Measurements from ENCODE around the gene COPG1. TPM values are rescaled to one million over a fixed set of nuclear protein-coding genes. Genes with fewer than 3 reads are reported as not detected.
A peak's percentile ranks its signal among the peaks of the same experiment; 100 is the strongest.

The COPG1 gene
- total and polyA plus RNA-seq, 2 of the 13 experiments (the other 11 are each of a cell fraction or from before 2014, with no cell fraction given): 98.6 to 166 TPM

DNA sequence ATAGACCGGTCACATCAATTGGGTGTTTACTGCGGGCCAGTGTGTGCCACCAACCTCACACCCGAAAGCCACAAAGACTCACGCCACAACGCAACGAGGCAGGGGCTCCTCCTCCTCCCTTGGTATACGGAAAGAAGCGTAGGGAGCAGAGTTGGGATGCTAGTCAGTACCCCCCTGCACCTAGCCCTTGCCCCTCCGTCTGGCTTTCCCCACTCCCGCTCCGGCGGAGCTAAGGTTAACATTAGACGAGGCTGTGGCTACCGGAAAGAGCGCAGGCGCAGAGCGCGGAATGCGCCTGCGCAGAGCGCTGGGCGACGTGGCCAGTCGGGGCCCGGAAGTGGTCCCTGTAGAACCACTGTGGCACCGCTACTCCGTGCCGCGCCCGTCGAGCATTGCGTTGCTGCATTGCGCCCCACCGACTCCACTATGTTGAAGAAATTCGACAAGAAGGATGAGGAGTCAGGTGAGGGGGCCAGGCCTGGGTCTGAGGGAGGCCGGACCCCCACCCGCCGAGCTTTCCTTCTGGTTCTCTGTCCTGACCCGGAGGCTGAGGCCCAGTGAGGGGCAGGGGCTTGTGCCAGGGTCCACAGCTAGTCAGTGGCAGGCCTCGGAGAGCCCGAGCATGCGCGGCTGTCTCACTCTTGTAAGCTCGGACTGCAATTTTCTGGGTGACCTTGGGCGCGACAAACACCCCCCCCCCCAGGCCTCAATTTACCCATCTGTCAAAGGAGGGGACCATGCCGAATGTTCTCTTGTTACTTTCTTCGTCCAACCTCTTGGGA is at the start of gene COPG1 (continued):
- TF ChIP-seq ZNF652 (CRISPR knock-in tag; IDR thresholded peaks at IDR 0.05; ENCODE audit: borderline replicate concordance, low read depth) (peak; percentile 99), KLF9 (CRISPR knock-in tag; IDR thresholded peaks at IDR 0.05; ENCODE audit: low read depth) (no peak), SOX6 (IDR thresholded peaks at IDR 0.05) (no peak), SOX6 (CRISPR knock-in tag; IDR thresholded peaks at IDR 0.05) (peak; percentile 36), SRSF4 (IDR thresholded peaks at IDR 0.05; ENCODE audit: low read depth, low read length, poor library complexity, severe bottlenecking) (no peak), PHF20 (CRISPR knock-in tag; IDR thresholded peaks at IDR 0.05) (peak; percentile 84), BHLHE40 (IDR thresholded peaks at IDR 0.05; ENCODE audit: low read length) (no peak), ZNF3 (CRISPR knock-in tag; IDR thresholded peaks at IDR 0.05) (no peak), ZNF790 (CRISPR knock-in tag; IDR thresholded peaks at IDR 0.05; ENCODE audit: borderline replicate concordance) (no peak), ZNF296 (CRISPR knock-in tag; conservative IDR thresholded peaks at IDR 0.05) (no peak)
- TF ChIP-seq, protein P1, sequence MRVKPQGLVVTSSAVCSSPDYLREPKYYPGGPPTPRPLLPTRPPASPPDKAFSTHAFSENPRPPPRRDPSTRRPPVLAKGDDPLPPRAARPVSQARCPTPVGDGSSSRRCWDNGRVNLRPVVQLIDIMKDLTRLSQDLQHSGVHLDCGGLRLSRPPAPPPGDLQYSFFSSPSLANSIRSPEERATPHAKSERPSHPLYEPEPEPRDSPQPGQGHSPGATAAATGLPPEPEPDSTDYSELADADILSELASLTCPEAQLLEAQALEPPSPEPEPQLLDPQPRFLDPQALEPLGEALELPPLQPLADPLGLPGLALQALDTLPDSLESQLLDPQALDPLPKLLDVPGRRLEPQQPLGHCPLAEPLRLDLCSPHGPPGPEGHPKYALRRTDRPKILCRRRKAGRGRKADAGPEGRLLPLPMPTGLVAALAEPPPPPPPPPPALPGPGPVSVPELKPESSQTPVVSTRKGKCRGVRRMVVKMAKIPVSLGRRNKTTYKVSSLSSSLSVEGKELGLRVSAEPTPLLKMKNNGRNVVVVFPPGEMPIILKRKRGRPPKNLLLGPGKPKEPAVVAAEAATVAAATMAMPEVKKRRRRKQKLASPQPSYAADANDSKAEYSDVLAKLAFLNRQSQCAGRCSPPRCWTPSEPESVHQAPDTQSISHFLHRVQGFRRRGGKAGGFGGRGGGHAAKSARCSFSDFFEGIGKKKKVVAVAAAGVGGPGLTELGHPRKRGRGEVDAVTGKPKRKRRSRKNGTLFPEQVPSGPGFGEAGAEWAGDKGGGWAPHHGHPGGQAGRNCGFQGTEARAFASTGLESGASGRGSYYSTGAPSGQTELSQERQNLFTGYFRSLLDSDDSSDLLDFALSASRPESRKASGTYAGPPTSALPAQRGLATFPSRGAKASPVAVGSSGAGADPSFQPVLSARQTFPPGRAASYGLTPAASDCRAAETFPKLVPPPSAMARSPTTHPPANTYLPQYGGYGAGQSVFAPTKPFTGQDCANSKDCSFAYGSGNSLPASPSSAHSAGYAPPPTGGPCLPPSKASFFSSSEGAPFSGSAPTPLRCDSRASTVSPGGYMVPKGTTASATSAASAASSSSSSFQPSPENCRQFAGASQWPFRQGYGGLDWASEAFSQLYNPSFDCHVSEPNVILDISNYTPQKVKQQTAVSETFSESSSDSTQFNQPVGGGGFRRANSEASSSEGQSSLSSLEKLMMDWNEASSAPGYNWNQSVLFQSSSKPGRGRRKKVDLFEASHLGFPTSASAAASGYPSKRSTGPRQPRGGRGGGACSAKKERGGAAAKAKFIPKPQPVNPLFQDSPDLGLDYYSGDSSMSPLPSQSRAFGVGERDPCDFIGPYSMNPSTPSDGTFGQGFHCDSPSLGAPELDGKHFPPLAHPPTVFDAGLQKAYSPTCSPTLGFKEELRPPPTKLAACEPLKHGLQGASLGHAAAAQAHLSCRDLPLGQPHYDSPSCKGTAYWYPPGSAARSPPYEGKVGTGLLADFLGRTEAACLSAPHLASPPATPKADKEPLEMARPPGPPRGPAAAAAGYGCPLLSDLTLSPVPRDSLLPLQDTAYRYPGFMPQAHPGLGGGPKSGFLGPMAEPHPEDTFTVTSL (CRISPR knock-in tag; IDR thresholded peaks at IDR 0.05; ENCODE audit: borderline replicate concordance): no peak
- TF ChIP-seq, protein P2, sequence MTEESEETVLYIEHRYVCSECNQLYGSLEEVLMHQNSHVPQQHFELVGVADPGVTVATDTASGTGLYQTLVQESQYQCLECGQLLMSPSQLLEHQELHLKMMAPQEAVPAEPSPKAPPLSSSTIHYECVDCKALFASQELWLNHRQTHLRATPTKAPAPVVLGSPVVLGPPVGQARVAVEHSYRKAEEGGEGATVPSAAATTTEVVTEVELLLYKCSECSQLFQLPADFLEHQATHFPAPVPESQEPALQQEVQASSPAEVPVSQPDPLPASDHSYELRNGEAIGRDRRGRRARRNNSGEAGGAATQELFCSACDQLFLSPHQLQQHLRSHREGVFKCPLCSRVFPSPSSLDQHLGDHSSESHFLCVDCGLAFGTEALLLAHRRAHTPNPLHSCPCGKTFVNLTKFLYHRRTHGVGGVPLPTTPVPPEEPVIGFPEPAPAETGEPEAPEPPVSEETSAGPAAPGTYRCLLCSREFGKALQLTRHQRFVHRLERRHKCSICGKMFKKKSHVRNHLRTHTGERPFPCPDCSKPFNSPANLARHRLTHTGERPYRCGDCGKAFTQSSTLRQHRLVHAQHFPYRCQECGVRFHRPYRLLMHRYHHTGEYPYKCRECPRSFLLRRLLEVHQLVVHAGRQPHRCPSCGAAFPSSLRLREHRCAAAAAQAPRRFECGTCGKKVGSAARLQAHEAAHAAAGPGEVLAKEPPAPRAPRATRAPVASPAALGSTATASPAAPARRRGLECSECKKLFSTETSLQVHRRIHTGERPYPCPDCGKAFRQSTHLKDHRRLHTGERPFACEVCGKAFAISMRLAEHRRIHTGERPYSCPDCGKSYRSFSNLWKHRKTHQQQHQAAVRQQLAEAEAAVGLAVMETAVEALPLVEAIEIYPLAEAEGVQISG (CRISPR knock-in tag; IDR thresholded peaks at IDR 0.05): peak; percentile 67; the same call in 1 of the 2 replicates
- TF ChIP-seq, protein P3, sequence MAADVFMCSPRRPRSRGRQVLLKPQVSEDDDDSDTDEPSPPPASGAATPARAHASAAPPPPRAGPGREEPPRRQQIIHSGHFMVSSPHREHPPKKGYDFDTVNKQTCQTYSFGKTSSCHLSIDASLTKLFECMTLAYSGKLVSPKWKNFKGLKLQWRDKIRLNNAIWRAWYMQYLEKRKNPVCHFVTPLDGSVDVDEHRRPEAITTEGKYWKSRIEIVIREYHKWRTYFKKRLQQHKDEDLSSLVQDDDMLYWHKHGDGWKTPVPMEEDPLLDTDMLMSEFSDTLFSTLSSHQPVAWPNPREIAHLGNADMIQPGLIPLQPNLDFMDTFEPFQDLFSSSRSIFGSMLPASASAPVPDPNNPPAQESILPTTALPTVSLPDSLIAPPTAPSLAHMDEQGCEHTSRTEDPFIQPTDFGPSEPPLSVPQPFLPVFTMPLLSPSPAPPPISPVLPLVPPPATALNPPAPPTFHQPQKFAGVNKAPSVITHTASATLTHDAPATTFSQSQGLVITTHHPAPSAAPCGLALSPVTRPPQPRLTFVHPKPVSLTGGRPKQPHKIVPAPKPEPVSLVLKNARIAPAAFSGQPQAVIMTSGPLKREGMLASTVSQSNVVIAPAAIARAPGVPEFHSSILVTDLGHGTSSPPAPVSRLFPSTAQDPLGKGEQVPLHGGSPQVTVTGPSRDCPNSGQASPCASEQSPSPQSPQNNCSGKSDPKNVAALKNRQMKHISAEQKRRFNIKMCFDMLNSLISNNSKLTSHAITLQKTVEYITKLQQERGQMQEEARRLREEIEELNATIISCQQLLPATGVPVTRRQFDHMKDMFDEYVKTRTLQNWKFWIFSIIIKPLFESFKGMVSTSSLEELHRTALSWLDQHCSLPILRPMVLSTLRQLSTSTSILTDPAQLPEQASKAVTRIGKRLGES (CRISPR knock-in tag; IDR thresholded peaks at IDR 0.05; ENCODE audit: borderline replicate concordance): no peak
- TF ChIP-seq, protein P4, sequence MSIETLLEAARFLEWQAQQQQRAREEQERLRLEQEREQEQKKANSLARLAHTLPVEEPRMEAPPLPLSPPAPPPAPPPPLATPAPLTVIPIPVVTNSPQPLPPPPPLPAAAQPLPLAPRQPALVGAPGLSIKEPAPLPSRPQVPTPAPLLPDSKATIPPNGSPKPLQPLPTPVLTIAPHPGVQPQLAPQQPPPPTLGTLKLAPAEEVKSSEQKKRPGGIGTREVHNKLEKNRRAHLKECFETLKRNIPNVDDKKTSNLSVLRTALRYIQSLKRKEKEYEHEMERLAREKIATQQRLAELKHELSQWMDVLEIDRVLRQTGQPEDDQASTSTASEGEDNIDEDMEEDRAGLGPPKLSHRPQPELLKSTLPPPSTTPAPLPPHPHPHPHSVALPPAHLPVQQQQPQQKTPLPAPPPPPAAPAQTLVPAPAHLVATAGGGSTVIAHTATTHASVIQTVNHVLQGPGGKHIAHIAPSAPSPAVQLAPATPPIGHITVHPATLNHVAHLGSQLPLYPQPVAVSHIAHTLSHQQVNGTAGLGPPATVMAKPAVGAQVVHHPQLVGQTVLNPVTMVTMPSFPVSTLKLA (IDR thresholded peaks at IDR 0.05): no peak
